SU-DHL-6 (cell line): ENCODE data around the gene ACTR6.

ENCODE experiments used
- H2AFZ ChIP-seq: fragments of 200-600 bp; sonication (generic); 2 replicates; pipeline ENCODE4 v1.6.1; 2014; ENCODE audit warnings: low read depth, mild to moderate bottlenecking, moderate library complexity, mixed read lengths, antibody characterized with exemption, low read length; ENCODE audit not compliant: severe bottlenecking
- H3F3A ChIP-seq: fragments of 200-600 bp; shearing (Covaris generic); 2 replicates; pipeline ENCODE4 v1.6.0; 2016; ENCODE audit warnings: antibody characterized with exemption, mild to moderate bottlenecking; ENCODE audit not compliant: insufficient read depth
- H3K27ac ChIP-seq: fragments of 200-600 bp; sonication (generic); 2 replicates; pipeline ENCODE4 v1.5.1; 2016; ENCODE audit warnings: low read depth, mild to moderate bottlenecking, low read length, moderate library complexity, mixed read lengths
- H3K27me3 ChIP-seq: fragments of 200-600 bp; sonication (generic), shearing (Covaris generic); 2 replicates; pipeline ENCODE4 v1.6.0; 2014; ENCODE audit warnings: mild to moderate bottlenecking, low read length
- H3K36me3 ChIP-seq: fragments of 200-600 bp; sonication (generic); 2 replicates; pipeline ENCODE4 v1.6.1; 2014; ENCODE audit warnings: mild to moderate bottlenecking, low read length, mixed read lengths
- H3K4me2 ChIP-seq: fragments of 300-600, 200-600 bp; shearing (Covaris generic), sonication (generic); 2 replicates; pipeline ENCODE4 v1.6.0; 2014; ENCODE audit warnings: low read length, low read depth, mild to moderate bottlenecking; ENCODE audit not compliant: poor library complexity, severe bottlenecking
- H3K4me3 ChIP-seq: fragments of 200-600 bp; sonication (generic); 2 replicates; pipeline ENCODE4 v1.5.1; 2014; ENCODE audit warnings: antibody characterized with exemption, low read length, mild to moderate bottlenecking, mixed read lengths; ENCODE audit not compliant: insufficient read depth, poor library complexity, severe bottlenecking
- H3K79me2 ChIP-seq: fragments of 200-600 bp; sonication (generic); 2 replicates; pipeline ENCODE4 v1.6.1; 2014; ENCODE audit warnings: mild to moderate bottlenecking, low read length, moderate library complexity; ENCODE audit not compliant: insufficient read depth
- H3K9ac ChIP-seq: fragments of 200-600 bp; sonication (generic); 2 replicates; pipeline ENCODE4 v1.7.0; 2014; ENCODE audit warnings: mild to moderate bottlenecking, low read length
- H3K9me2 ChIP-seq: fragments of 200-600 bp; sonication (generic); replicated peaks from 2 replicates; pipeline ENCODE4 v1.6.1; 2014; ENCODE audit warnings: low read length; ENCODE audit not compliant: insufficient read depth
- H3K9me3 ChIP-seq: fragments of 200-600 bp; sonication (generic); 2 replicates; pipeline ENCODE4 v1.6.1; 2014; ENCODE audit warnings: low read length, mixed read lengths; ENCODE audit not compliant: insufficient read depth
- H4K20me1 ChIP-seq: fragments of 200-600 bp; sonication (generic); 2 replicates; pipeline ENCODE4 v1.6.1; 2014; ENCODE audit warnings: low read depth, mild to moderate bottlenecking, antibody characterized with exemption, low read length, moderate library complexity, mixed read lengths
- CTCF ChIP-seq: fragments of 200-600 bp; sonication (generic); IDR thresholded peaks from one replicate; pipeline ENCODE4 v1.5.1; 2017; ENCODE audit warnings: antibody characterized with exemption, mild to moderate bottlenecking, low read length, moderate library complexity; ENCODE audit not compliant: insufficient read depth, poor library complexity, severe bottlenecking
- EZH2phosphoT487 ChIP-seq: fragments of 200-600 bp; sonication (generic), shearing (Covaris generic); conservative IDR thresholded peaks from 2 replicates; pipeline ENCODE4 v1.6.1; 2018; ENCODE audit warnings: mild to moderate bottlenecking, antibody characterized with exemption, low read length, moderate library complexity, mixed read lengths

Gene ACTR6

GRCh38 chr12:100243137-100243536 is 42.5 kb downstream of the ACTR6 start:
- Histone ChIP-seq H3K27ac (no peak overlapping the region), H3K9ac (no peak overlapping the region), H3K79me2 (no peaks in the 10 kb centered on the region), H4K20me1 (no peaks in the 10 kb centered on the region), H3K9me3 (no peaks in the 10 kb centered on the region), H3K4me3 (no peak overlapping the region), H3F3A (no peaks in the 10 kb centered on the region), H3K9me2 (no peaks in the 10 kb centered on the region), H3K36me3 (no peaks in the 10 kb centered on the region), H3K4me2 (no peak overlapping the region), H2AFZ (no peak overlapping the region), H3K27me3 (no peaks in the 10 kb centered on the region)
- TF ChIP-seq EZH2phosphoT487 (no peak), CTCF (no peak)

GRCh38 chr12:100247765-100248164 is 47.1 kb downstream of the ACTR6 start:
- Histone ChIP-seq H3F3A (no peaks in the 10 kb centered on the region), H3K79me2 (no peaks in the 10 kb centered on the region), H3K4me2 (no peak overlapping the region), H3K36me3 (no peaks in the 10 kb centered on the region), H3K27me3 (no peaks in the 10 kb centered on the region), H3K4me3 (no peak overlapping the region), H3K9me2 (no peaks in the 10 kb centered on the region), H3K27ac (no peak overlapping the region), H4K20me1 (no peaks in the 10 kb centered on the region), H2AFZ (no peak overlapping the region), H3K9me3 (no peaks in the 10 kb centered on the region), H3K9ac (no peak overlapping the region)
- TF ChIP-seq EZH2phosphoT487 (no peak), CTCF (no peak)

- Histone ChIP-seq H3K79me2 (no peaks in the 10 kb centered on the region), H4K20me1 (no peaks in the 10 kb centered on the region), H3K9me3 (no peaks in the 10 kb centered on the region), H3K4me2 (no peak overlapping the region), H2AFZ (no peak overlapping the region), H3K27ac (no peak overlapping the region), H3F3A (no peaks in the 10 kb centered on the region), H3K4me3 (no peak overlapping the region), H3K9me2 (no peaks in the 10 kb centered on the region), H3K27me3 (no peaks in the 10 kb centered on the region), H3K9ac (no peak overlapping the region), H3K36me3 (no peaks in the 10 kb centered on the region)
- TF ChIP-seq EZH2phosphoT487, result no peak
- TF ChIP-seq CTCF, result no peak
These were observed 48.3 kb downstream of the ACTR6 start for GRCh38 chr12:100248886-100249285.
